ENCODE results near the gene RELL2.

GRCh38 chr5:141654298-141654697 is 17.5 kb downstream of the RELL2 start:
- TF ChIP-seq NFATC4 (CRISPR knock-in tag; IDR thresholded peaks at IDR 0.05) (no peak), TCF7 (CRISPR knock-in tag; IDR thresholded peaks at IDR 0.05; ENCODE audit: low read depth) (no peak), AFF4 (CRISPR knock-in tag; IDR thresholded peaks at IDR 0.05; ENCODE audit: borderline replicate concordance) (no peak), MAX (CRISPR knock-in tag; IDR thresholded peaks at IDR 0.05) (no peak), FOXK1 (CRISPR knock-in tag; IDR thresholded peaks at IDR 0.05) (no peak)
- TF ChIP-seq, protein P1, sequence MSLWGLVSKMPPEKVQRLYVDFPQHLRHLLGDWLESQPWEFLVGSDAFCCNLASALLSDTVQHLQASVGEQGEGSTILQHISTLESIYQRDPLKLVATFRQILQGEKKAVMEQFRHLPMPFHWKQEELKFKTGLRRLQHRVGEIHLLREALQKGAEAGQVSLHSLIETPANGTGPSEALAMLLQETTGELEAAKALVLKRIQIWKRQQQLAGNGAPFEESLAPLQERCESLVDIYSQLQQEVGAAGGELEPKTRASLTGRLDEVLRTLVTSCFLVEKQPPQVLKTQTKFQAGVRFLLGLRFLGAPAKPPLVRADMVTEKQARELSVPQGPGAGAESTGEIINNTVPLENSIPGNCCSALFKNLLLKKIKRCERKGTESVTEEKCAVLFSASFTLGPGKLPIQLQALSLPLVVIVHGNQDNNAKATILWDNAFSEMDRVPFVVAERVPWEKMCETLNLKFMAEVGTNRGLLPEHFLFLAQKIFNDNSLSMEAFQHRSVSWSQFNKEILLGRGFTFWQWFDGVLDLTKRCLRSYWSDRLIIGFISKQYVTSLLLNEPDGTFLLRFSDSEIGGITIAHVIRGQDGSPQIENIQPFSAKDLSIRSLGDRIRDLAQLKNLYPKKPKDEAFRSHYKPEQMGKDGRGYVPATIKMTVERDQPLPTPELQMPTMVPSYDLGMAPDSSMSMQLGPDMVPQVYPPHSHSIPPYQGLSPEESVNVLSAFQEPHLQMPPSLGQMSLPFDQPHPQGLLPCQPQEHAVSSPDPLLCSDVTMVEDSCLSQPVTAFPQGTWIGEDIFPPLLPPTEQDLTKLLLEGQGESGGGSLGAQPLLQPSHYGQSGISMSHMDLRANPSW (CRISPR knock-in tag; conservative IDR thresholded peaks at IDR 0.05; ENCODE audit: low read depth), result no peak
- TF ChIP-seq, protein P2, sequence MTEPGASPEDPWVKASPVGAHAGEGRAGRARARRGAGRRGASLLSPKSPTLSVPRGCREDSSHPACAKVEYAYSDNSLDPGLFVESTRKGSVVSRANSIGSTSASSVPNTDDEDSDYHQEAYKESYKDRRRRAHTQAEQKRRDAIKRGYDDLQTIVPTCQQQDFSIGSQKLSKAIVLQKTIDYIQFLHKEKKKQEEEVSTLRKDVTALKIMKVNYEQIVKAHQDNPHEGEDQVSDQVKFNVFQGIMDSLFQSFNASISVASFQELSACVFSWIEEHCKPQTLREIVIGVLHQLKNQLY (CRISPR knock-in tag; IDR thresholded peaks at IDR 0.05), result no peak

All from WTC11 (cell line).